Prostate gland (tissue), 2 donors: ENCODE results near the gene FLRT1. TPM values are rescaled to one million over a fixed set of nuclear protein-coding genes. Genes with fewer than 3 reads are reported as not detected.

Source experiments
- DNase-seq: peaks from one replicate; pipeline ENCODE4 v3.0.0-alpha.2; 2019; ENCODE audit warnings: low spot score
- H3K27ac ChIP-seq, 2 donors: fragments of 200-600 bp; sonication (generic); 2 replicates each; pipeline ENCODE4 v1.5.1; 2017 to 2019
- H3K27me3 ChIP-seq: fragments of 200-600 bp; sonication (generic); replicated peaks from 2 replicates; pipeline ENCODE4 v1.5.1; 2019; ENCODE audit not compliant: insufficient read depth
- H3K36me3 ChIP-seq, 2 donors: fragments of 200-600 bp; sonication (generic); 1 replicate in 1 of 2; 2 replicates in 1 of 2; pipeline versions ENCODE4 v1.5.1 to v1.8.1; 2017 to 2019
- H3K4me1 ChIP-seq: fragments of 200-600 bp; sonication (generic); replicated peaks from 2 replicates; pipeline ENCODE4 v1.5.1; 2019
- H3K4me3 ChIP-seq, 2 donors: fragments of 200-600 bp; sonication (generic); 2 replicates each; pipeline ENCODE4 v1.5.1; 2017 to 2019
- H3K9me3 ChIP-seq: fragments of 200-600 bp; sonication (generic); 2 replicates; pipeline ENCODE4 v1.5.1; 2017
- POLR2A ChIP-seq: fragments of 450-650 bp; IDR thresholded peaks from one replicate; pipeline ENCODE4 v1.6.1; 2016; ENCODE audit warnings: antibody characterized with exemption, mild to moderate bottlenecking
- POLR2AphosphoS5 ChIP-seq: sonication (generic); formaldehyde crosslinking; IDR thresholded peaks from one replicate; pipeline ENCODE4 v1.6.1; 2017; ENCODE audit warnings: antibody characterized with exemption
- WGBS: methylation state at CpG from one replicate; pipeline ENCODE4 v1.1.5; 2018; 5-methylcytosine and 5-hydroxymethylcytosine counted together
- intact Hi-C: fragments of 100-400 bp; cut with DNase I; formaldehyde crosslinking; loops from one replicate; pipeline ENCODE4 v1.14.2; 2022
- total RNA-seq, 2 donors: library from RNA; depleted of rRNA; stranded (reverse); fragments of >200 nt; gene quantifications; one replicate each; pipeline ENCODE4 v1.1.0, GENCODE V29; 2016
- TF ChIP-seq, protein P1 (sequence below), 4 experiments: fragments of 200-600 bp in 2 of 4; fragments of 450-650 bp in 2 of 4; sonication (generic) in 2 of 4; IDR thresholded peaks; 1 replicate in 3 of 4; 2 replicates in 1 of 4; pipeline ENCODE4 v1.5.1; 2016 to 2019; ENCODE audit warnings: antibody characterized with exemption in 4 of 4, mild to moderate bottlenecking in 2 of 4, moderate library complexity in 2 of 4

FLRT1 gene
- total RNA-seq, 2 donors from 2014 or later = 0.36 to 0.57 TPM

DNA sequence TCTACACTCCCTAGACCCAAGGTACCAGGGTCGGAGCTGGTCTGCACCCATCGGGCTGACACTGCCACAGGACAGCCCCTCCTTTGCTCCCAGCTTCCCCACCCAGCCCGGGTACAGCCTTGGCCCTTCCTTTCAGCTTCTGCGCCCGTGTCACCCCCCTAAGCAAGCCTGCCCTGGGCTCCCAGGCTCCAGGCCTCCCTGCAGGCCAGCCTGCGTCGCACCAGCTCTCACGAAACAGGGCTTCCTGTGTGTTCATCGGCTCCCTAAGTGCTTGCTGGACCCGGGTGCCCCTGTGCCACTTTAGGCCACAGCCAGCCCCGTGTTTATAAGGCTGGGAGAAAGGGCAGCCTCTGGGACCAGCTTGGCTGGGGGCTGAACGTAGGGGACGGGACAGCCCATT, 21.1 kb downstream of the FLRT1 start:
- Histone ChIP-seq H3K4me1 (no peaks in the 10 kb centered on the region), H3K27me3 (no peaks in the 10 kb centered on the region), H3K36me3 (no peaks in the 10 kb centered on the region), H3K4me3 (no peak overlapping the region), H3K27ac (no peak overlapping the region), H3K9me3 (no peaks in the 10 kb centered on the region)
- intact Hi-C loops = no loop called here
- TF ChIP-seq POLR2A = no peak
- TF ChIP-seq POLR2AphosphoS5 = no peak
- TF ChIP-seq, protein P1, sequence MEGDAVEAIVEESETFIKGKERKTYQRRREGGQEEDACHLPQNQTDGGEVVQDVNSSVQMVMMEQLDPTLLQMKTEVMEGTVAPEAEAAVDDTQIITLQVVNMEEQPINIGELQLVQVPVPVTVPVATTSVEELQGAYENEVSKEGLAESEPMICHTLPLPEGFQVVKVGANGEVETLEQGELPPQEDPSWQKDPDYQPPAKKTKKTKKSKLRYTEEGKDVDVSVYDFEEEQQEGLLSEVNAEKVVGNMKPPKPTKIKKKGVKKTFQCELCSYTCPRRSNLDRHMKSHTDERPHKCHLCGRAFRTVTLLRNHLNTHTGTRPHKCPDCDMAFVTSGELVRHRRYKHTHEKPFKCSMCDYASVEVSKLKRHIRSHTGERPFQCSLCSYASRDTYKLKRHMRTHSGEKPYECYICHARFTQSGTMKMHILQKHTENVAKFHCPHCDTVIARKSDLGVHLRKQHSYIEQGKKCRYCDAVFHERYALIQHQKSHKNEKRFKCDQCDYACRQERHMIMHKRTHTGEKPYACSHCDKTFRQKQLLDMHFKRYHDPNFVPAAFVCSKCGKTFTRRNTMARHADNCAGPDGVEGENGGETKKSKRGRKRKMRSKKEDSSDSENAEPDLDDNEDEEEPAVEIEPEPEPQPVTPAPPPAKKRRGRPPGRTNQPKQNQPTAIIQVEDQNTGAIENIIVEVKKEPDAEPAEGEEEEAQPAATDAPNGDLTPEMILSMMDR (IDR thresholded peaks at IDR 0.05) = no peak
- DNase-seq = no peak
- WGBS = 83% methylated on average over 13 of the region's 13 CpGs

DNA sequence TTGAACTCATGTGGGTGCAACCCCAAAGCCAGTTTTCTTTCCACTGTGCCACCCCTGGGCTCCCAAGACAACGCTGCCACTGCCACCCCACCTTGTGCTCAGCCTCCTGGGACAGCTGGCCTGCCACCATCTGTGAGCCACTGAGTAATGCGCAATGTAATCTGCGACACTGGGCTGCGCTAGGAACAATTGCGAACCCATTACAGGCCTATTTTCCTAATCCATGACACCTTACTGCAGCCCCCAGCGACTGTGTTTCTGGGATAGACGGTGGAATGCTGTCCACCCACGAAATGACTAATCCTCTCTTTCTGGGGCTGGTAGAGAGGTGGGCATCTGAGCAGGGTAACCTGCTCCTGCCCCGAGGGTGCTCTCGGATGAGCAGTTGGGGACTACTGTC, 22.2 kb downstream of the FLRT1 start:
- 92% methylated on average over 10 of the region's 10 CpGs for WGBS
- no peaks in the 10 kb centered on the region for H3K36me3 ChIP-seq
- no peak overlapping the region for H3K4me3 ChIP-seq
- TF ChIP-seq POLR2AphosphoS5 = no peak
- TF ChIP-seq POLR2A = no peak
- TF ChIP-seq, protein P1 (IDR thresholded peaks at IDR 0.05) = no peak
- H3K27me3 ChIP-seq = no peaks in the 10 kb centered on the region
- no peaks in the 10 kb centered on the region for H3K9me3 ChIP-seq
- H3K27ac ChIP-seq = no peak overlapping the region
- no peaks in the 10 kb centered on the region for H3K4me1 ChIP-seq
- intact Hi-C loops = no loop called here
- DNase-seq = no peak

DNA sequence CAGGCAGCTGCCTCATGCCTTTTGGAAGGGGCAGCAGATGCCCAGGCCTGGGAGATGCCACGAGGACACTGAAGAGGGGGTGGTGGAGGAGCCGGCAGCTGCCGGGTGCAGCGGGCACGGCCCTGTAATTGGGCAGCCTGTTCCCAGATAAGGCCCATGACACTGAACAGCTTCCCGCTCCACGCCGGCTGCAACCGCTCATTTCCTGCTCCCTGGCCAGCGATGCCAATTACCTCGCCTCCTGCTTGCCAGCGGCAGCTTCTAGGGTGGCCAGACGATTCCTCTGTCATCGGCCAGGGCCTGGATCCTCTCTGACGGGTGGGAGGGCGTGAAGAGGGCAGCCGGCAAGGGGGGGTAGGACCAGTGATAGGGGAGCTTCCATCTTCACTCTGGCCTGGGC, 22.8 kb downstream of the FLRT1 start:
- no peaks in the 10 kb centered on the region for H3K4me1 ChIP-seq
- intact Hi-C loops = no loop called here
- H3K4me3 ChIP-seq = no peak overlapping the region
- 93% methylated on average over 17 of the region's 17 CpGs for WGBS
- no peak overlapping the region for H3K27ac ChIP-seq
- TF ChIP-seq POLR2A (no peak), POLR2AphosphoS5 (no peak)
- TF ChIP-seq, protein P1 (IDR thresholded peaks at IDR 0.05) = no peak
- H3K27me3 ChIP-seq = no peaks in the 10 kb centered on the region
- no peaks in the 10 kb centered on the region for H3K36me3 ChIP-seq
- H3K9me3 ChIP-seq = no peaks in the 10 kb centered on the region
- DNase-seq = no peak

DNA sequence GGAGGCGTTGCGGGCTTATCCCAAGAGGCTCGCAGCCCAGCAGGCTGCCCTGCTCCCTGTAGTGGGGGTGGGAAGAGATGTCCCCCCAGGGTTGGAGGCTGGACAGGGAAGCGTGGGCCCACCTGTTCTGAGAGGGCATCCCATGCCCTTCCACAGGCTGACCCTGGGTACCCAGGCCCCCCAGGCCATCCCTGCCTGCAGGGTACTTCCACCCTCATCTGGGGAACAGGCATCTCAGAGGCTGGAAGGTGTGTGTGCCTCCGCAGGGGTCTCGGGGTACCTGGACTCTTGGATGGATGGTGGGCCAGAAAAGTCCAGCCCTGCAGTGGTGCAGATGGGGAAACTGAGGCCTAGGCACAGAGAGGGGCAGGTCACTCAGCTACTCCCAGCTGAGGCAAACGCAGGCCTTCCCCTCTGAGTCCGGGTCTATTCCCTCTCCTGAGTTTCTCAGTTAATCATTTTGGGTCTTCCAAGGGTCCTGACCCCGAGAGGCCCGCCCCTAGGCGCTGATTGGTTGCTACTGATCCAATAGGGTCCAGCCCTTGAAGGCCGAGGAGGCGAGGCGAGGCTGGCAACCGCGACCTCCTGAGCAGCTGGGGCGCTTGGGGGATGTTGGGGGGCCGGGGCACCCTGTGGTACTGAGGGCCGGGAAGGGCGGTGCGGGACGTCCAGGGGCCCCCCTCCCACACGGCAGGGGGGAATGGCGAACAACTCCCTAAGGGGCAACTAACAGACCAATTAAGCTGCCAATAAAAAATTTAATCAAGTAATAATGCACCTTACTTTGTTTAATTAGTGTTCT, 23.8 kb downstream of the FLRT1 start:
- DNase-seq = no peak
- Histone ChIP-seq H3K27ac (no peak overlapping the region), H3K27me3 (no peaks in the 10 kb centered on the region), H3K4me3 (no peak overlapping the region), H3K36me3 (no peaks in the 10 kb centered on the region), H3K4me1 (no peaks in the 10 kb centered on the region), H3K9me3 (no peaks in the 10 kb centered on the region)
- intact Hi-C loops = no loop called here
- TF ChIP-seq POLR2A (no peak), POLR2AphosphoS5 (no peak)
- TF ChIP-seq, protein P1 (IDR thresholded peaks at IDR 0.05) = no peak
- 85% methylated on average over 24 of the region's 24 CpGs for WGBS

DNA sequence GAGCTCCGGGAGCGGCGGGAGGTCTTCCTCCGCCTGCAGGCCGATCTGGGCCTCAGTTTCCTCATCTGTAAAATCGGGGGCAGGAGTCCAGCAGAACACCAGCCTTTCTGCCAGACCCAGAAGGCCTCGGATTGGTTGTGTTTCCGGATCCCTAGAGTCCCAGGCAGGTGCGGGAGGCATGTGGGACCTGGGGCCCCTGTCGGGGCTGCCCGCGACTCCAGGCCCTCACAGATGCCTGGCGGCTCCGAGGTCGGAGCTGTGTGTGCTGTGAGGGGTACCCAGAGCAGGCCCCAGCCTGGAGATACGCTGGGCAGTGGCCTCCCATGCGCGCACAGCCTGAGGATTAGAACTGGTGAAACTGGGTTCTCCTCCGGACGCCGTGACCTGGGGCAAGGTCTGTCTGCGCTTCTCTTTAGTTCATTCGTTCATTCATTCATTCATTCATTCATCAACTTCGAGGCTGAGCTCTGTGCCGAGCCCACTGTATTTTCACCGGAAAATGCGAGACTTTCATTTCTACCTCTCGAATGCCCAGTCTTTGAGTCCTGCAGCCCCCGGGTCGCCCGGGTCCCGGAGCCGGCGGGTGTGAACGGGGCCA, 24.6 kb downstream of the FLRT1 start:
- Histone ChIP-seq H3K27ac (no peak overlapping the region), H3K4me1 (no peaks in the 10 kb centered on the region), H3K27me3 (no peaks in the 10 kb centered on the region), H3K4me3 (peak overlapping the region; percentile 1 to 27), H3K36me3 (no peaks in the 10 kb centered on the region), H3K9me3 (no peaks in the 10 kb centered on the region)
- 36% methylated on average over 35 of the region's 35 CpGs for WGBS
- intact Hi-C loops = no loop called here
- no peak for DNase-seq
- TF ChIP-seq POLR2AphosphoS5 = no peak
- TF ChIP-seq POLR2A = no peak
- TF ChIP-seq, protein P1 (IDR thresholded peaks at IDR 0.05) = no peak
